Measurements from ENCODE around the gene RECK.
A peak's percentile ranks its signal among the peaks of the same experiment; 100 is the strongest.
"Not testable (repeated sequence)": the region's sequence is repeated elsewhere in the genome, so short reads cannot be mapped to it uniquely, and the experiment has no call there.

Gene RECK

GRCh38 chr9:36158917-36159316 lies 122.2 kb downstream of the RECK start:
- DNase-seq (ENCODE audit: low read depth), result no peak

DNA sequence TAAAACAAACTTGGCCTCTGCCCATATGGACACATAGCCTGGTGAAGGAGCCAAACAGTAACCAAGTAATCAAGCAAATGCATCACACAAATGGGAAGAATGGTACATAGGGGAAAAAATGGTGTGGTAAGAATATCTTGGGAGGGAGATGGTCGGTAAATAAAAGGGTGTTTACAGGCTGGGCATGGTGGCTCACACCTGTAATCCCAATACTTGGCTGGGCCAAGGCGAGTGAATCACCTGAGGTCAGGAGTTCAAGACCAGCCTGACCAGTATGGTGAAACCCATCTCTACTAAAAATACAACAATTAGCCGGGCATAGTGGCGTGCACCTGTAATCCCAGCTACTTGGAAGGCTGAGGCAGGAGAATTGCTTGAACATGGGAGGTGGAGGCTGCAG lies 122.8 kb downstream of the RECK start:
- DNase-seq (ENCODE audit: low read depth), result not testable (repeated sequence)

DNA sequence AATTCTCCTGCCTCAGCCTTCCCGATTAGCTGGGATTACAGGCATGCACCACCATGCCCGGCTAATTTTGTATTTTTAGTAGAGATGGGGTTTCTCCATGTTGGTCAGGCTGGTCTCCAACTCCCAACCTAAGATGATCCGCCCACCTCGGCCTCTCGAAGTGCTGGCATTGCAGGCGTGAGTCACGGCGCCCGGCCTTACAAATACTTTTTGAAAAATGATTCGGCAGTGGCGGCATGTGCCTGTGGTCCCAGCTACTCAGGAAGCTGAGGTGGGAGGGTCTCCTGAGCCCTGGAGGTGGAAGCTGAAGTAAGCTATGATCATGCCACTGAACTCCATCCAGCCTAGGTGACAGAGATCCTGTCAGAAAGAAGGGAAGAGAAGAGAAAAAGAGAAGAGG lies 123.4 kb downstream of the RECK start:
- not testable (repeated sequence) for DNase-seq (ENCODE audit: low read depth)

GRCh38 chr9:36161187-36161586 lies 124.5 kb downstream of the RECK start:
- DNase-seq (ENCODE audit: low read depth), result no peak

- DNase-seq (ENCODE audit: low read depth), result no peak
These were observed 125.6 kb downstream of the RECK start for GRCh38 chr9:36162211-36162738.

GRCh38 chr9:36163049-36163785 lies 126.5 kb downstream of the RECK start:
- no peak for DNase-seq (ENCODE audit: low read depth)

- no peak for DNase-seq (ENCODE audit: low read depth)
These were observed 127.1 kb downstream of the RECK start for GRCh38 chr9:36163786-36164170.

DNA sequence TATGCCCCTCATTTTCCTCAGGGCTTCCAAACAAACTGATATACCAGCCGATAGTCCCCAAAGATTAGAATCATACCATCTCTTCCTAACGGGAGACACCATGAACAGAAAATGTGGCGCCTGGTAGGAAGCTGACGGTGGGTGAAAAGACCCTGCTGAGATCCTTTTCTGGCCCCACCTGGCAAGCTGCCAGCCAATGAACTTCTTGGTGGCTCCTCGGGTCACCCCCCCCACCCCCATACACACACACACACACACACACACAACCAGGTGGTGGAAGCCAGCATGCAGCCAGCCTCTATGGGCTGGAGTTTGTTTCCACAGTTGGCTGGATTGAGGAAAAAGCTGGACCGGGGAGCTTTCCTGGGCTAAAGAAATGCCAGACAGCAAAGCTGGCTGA lies 127.7 kb downstream of the RECK start:
- no peak for DNase-seq (ENCODE audit: low read depth)

DNA sequence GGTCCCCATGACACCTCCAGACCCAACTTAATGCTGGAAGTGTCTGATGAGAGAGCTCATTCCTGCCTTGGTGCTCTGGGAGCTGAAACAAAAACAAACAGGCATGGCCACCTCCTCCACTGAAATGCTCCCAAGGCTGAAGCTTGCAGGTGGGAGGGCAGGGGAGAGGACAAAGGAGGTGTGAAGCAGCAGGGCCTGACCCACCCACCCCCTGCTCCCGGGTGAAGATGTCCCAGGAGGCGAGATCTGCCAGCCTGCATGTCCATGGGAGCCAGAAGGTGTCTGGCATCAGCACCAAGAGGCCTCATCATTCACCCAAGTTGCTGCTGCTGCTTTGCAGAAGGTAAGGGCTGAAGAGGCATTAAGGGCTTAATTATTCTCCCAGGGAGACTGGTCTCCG lies 128.3 kb downstream of the RECK start:
- no peak for DNase-seq (ENCODE audit: low read depth)

GRCh38 chr9:36165826-36166167 lies 129.1 kb downstream of the RECK start:
- DNase-seq (ENCODE audit: low read depth), result no peak

DNA sequence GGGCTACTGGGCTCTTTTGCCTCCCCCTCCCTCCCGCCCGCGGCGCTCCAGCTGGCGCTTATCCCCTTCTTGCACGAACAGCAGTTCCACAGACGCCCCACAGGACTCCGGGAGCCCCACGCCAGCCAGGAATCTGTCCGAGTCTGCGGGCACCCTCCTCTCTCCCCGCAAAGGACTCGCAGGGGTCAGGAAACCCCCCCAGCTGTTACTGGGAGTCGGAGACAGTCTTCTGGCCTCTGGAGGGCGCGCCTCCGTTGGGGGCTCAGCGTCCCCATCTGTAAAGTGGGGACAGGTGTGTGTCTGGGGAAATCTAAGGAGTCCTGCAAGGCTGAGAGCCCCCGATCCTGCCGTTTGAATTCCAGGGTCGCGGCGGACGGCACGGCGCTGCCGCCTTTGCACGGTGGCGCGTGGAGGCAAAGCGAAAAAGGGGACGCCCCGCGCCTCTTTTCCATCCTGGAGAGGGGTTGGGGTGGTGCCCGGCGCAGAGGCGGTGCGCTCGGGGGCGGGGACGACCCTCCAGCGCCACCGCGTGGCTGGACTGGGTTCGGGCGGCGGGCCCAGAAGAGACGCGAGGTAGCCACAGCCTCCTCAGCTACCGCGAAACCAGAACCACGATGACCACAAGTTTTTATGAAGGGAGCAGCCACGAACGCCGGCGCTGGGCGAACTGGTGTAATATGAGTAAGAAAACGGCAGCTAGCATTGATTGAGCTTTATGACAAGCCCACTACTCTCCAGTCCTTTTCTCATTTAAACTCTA lies 129.6 kb downstream of the RECK start:
- DNase-seq (ENCODE audit: low read depth), result peak; percentile 75

- DNase-seq (ENCODE audit: low read depth), result no peak
These were observed 132.5 kb downstream of the RECK start, which contains the start of gene CCIN for GRCh38 chr9:36169166-36169565. Gene CCIN, plus strand, starts transcription at chr9:36169388. Its CDS starts 115 bp downstream, at chr9:36169503.

- DNase-seq (ENCODE audit: low read depth), result no peak
These were observed 133.0 kb downstream of the RECK start for GRCh38 chr9:36169708-36170107.

GRCh38 chr9:36170531-36170930 lies 133.8 kb downstream of the RECK start:
- DNase-seq (ENCODE audit: low read depth), result no peak

DNA sequence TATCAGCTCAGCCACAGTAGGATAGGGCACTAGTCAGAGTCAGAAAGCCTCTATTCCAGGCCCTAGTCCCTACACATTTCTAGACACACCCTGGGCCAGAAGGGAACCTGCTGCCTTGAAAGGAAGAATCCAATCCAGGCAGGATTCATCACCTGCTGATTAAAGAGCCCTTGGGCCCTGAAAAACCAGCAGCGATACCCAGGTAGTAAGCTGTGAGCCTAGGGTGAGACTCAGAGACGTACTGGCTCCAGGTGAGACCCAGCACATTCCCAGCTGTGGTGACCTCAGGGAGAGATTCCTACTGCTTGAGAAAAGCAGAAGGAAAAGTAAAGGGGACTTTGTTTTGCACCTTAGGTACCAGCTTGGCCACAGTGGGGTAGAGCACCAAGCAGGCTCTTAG lies 137.1 kb downstream of the RECK start:
- DNase-seq (ENCODE audit: low read depth), result no peak

All from activated T-helper 9 cell treated with anti-CD3 and anti-CD28 coated beads, Interleukin-2, amount 50 U/mL, for 16 hours (primary cell).